Epithelial cell of alveolus of lung (primary cell): ENCODE data around the gene RGS16. TPM values are rescaled to one million over a fixed set of nuclear protein-coding genes. Genes with fewer than 3 reads are reported as not detected.

Source experiments
- total RNA-seq: library from RNA; depleted of rRNA; stranded (reverse); fragments of >200 nt; gene quantifications from 2 replicates; pipeline ENCODE4 v1.2.1, GENCODE V29; 2015

The RGS16 gene, protein sequence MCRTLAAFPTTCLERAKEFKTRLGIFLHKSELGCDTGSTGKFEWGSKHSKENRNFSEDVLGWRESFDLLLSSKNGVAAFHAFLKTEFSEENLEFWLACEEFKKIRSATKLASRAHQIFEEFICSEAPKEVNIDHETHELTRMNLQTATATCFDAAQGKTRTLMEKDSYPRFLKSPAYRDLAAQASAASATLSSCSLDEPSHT
- 0.39 and 0.40 TPM in 2 replicates for total RNA-seq

DNA sequence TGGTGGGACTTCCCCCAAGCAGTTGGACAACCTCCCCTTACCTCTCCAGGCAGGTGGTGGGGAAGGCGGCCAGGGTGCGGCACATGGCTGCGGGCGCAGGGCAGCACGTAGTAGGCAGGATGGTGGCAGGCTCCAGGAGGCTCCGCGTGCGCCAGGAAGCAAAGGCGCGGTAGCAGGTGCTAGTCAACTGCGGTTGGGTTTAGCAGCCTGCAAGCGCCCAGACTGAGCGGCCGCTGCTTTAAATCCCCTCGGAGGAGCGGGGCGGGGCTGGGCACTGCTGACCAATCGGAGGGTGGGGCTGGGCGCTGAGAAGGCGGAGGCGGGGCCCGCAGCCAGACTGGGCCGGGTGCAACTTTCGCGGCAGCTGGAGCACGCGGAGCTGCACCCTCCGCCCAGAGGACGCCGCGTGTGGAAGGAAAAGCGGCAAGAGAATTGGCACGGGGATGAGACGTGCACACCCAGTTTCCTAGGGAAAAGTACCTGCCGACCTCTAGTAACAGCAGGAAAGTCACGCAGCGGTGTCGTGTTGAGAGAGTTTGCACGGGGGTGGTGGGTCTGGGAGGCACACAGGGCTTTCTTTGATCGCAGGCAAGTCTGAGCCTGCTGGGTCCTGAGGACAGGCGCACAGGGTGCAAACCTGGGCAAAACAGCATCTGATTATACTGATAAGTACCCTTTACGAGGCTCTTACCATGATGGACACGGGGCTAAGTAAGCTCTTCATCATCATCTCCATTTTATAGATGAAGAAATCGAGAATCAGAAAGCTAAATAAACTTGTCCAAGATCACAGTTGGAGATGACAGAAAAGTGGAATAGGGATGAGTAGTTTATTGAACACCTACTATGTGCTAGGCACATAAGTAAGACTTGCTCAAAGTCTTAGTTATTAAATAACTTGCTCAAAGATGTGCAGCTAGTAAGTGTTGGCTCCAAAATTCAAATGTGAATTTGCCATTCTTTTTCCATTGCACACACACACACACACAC is at the start of gene RGS16:
Gene RGS16, minus strand, starts transcription at position 215 of the 990 bp plus-strand sequence. Its CDS starts 130 bp downstream, at position 85.

DNA sequence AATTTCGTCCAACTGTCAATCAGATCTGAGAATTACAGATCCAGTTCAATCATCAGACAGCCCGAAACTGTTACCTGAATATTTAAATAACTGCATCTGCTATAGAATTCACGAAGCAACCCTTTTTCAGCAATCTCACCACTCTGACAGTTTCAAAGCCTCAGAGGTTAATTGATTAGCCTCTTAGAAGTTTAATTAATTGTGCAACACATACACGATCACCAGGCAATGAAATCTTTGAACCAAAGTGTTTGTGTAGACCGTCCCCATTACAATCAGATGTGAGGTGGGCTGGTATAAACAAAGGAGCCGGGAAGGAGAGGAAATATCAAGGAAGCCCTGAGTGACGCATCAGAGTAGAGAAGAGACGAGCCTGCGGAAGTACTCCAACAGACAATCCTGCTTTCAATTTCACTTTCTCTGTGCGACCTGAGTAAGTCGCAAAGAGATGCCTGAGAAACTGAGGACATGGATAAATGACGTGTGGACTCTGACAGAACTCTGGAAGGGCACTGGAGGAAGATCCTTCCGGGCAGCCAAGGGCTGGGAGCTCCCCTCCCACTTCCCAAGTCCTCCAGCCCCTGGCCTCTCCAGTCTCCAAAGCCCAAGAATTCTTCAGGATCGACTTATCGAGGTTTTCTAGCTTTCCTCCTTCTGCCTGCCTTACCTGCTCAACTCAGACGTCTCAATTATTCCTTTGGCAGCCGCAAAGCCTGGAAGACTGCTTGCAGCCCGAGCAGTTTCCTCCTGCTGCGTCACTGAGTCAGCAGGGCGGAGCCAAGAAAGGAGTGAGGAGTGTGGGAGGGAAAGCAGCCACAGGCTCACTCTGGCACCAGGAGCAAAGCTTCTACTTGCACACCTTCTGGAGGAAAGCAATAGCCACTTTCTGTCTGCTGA is 15.4 kb downstream of the RGS16 start, which contains the start of gene RNASEL:
Gene RNASEL, minus strand, starts transcription at position 757 of the 897 bp plus-strand sequence. CDS start 2,450 bp downstream, outside the sequence.

Other genes starting within 250 kb of the RGS16 start
- 202 and 210 TPM in 2 replicates for gene GLUL, start 212.6 kb downstream of the RGS16 start, total RNA-seq
- not detected in 2 replicates for gene TEDDM1, start 203.7 kb downstream of the RGS16 start, total RNA-seq
- gene RGSL1, start 154.2 kb downstream of the RGS16 start, total RNA-seq = not detected in 2 replicates
- gene RNASEL, start 15.1 kb downstream of the RGS16 start, total RNA-seq = 2.6 and 3.9 TPM in 2 replicates
- not detected in 2 replicates for gene RGS8, start 80.2 kb upstream of the RGS16 start, total RNA-seq
- gene NPL, start 185.4 kb upstream of the RGS16 start, total RNA-seq = 0.24 and 0.52 TPM in 2 replicates
- gene DHX9, start 235.0 kb upstream of the RGS16 start, total RNA-seq = 73.1 and 98.9 TPM in 2 replicates